GM21528 (cell line): ENCODE data around the gene PRSS56.

Experiments
- ATAC-seq: cut with Tn5 transposase; IDR thresholded peaks from one replicate; pipeline ENCODE4 v1.9.1; 2021; ENCODE audit warnings: mild to moderate bottlenecking, moderate library complexity; ENCODE audit not compliant: unreplicated experiment, low FRiP score

PRSS56 gene

GRCh38 chr2:232485757-232486557 lies 34.2 kb upstream of the PRSS56 start:
- ATAC-seq = no peak

GRCh38 chr2:232486558-232487384 lies 33.4 kb upstream of the PRSS56 start:
- ATAC-seq = no peak

- ATAC-seq = no peak
Observed at GRCh38 chr2:232487385-232488096, 32.6 kb upstream of the PRSS56 start, which contains the start of gene ECEL1. Gene ECEL1, minus strand, starts transcription at chr2:232487834. Its CDS starts 1,181 bp downstream, at chr2:232486653.

- no peak for ATAC-seq
Observed at GRCh38 chr2:232488097-232488711, 32.0 kb upstream of the PRSS56 start.

- no peak for ATAC-seq
Observed at GRCh38 chr2:232488721-232489300, 31.4 kb upstream of the PRSS56 start.

GRCh38 chr2:232489516-232490220 lies 30.5 kb upstream of the PRSS56 start:
- ATAC-seq = no peak

- ATAC-seq = no peak
Observed at GRCh38 chr2:232490221-232491138, 29.7 kb upstream of the PRSS56 start.

- ATAC-seq = no peak
Observed at GRCh38 chr2:232491139-232491780, 28.9 kb upstream of the PRSS56 start.

- no peak for ATAC-seq
Observed at GRCh38 chr2:232492236-232492848, 27.8 kb upstream of the PRSS56 start.

- ATAC-seq = no peak
Observed at GRCh38 chr2:232492963-232493700, 27.1 kb upstream of the PRSS56 start.

- ATAC-seq = no peak
Observed at GRCh38 chr2:232493701-232494474, 26.3 kb upstream of the PRSS56 start.

- ATAC-seq = no peak
Observed at GRCh38 chr2:232494542-232494941, 25.6 kb upstream of the PRSS56 start.

- ATAC-seq = no peak
Observed at GRCh38 chr2:232495292-232495691, 24.9 kb upstream of the PRSS56 start.

- ATAC-seq = no peak
Observed at GRCh38 chr2:232496501-232497270, 23.5 kb upstream of the PRSS56 start.

GRCh38 chr2:232497348-232497747 lies 22.8 kb upstream of the PRSS56 start:
- ATAC-seq = no peak
